H9 (cell line): ENCODE results near the gene COX4I2. TPM values are rescaled to one million over a fixed set of nuclear protein-coding genes. Genes with fewer than 3 reads are reported as not detected.

ENCODE experiments used
- DNase-seq: peaks from one replicate; pipeline ENCODE4 v3.0.0-alpha.2; 2017
- H2AFZ ChIP-seq: one replicate; pipeline ENCODE4 v1.6.1; 2013; ENCODE audit warnings: mild to moderate bottlenecking, low read length, control low read depth, moderate library complexity
- H2AK5ac ChIP-seq: 2 replicates; pipeline ENCODE4 v1.6.1; 2013; ENCODE audit warnings: low read length, control low read depth, mixed read lengths; ENCODE audit not compliant: insufficient read length
- H2BK120ac ChIP-seq: one replicate; pipeline ENCODE4 v1.6.1; 2013; ENCODE audit warnings: low read depth, mild to moderate bottlenecking, low read length, control low read depth, inconsistent platforms; ENCODE audit not compliant: poor library complexity, severe bottlenecking
- H2BK12ac ChIP-seq: 2 replicates; pipeline ENCODE4 v1.6.1; 2013; ENCODE audit warnings: low read length, control low read depth, mixed read lengths, low read depth; ENCODE audit not compliant: insufficient read length
- H2BK15ac ChIP-seq: 2 replicates; pipeline ENCODE4 v1.6.1; 2013; ENCODE audit warnings: low read depth, low read length, control low read depth
- H2BK20ac ChIP-seq: one replicate; pipeline ENCODE4 v1.6.1; 2013; ENCODE audit warnings: low read depth, mild to moderate bottlenecking, low read length, control low read depth, inconsistent platforms; ENCODE audit not compliant: poor library complexity, severe bottlenecking
- H2BK5ac ChIP-seq: 2 replicates; pipeline ENCODE4 v1.6.1; 2013; ENCODE audit warnings: low read length, control low read depth, mixed read lengths; ENCODE audit not compliant: insufficient read length
- H3K14ac ChIP-seq: 2 replicates; pipeline ENCODE4 v1.6.1; 2013; ENCODE audit warnings: low read length, control low read depth; ENCODE audit not compliant: insufficient read depth
- H3K18ac ChIP-seq: 2 replicates; pipeline ENCODE4 v1.6.1; 2013; ENCODE audit warnings: low read depth, mild to moderate bottlenecking, mixed read lengths, low read length, control low read depth; ENCODE audit not compliant: insufficient read length
- H3K23ac ChIP-seq: 2 replicates; pipeline ENCODE4 v1.6.1; 2013; ENCODE audit warnings: low read length, control low read depth, mixed read lengths, low read depth; ENCODE audit not compliant: insufficient read length
- H3K23me2 ChIP-seq: 2 replicates; pipeline ENCODE4 v1.6.1; 2013; ENCODE audit warnings: low read depth, mild to moderate bottlenecking, mixed read lengths, low read length, control low read depth; ENCODE audit not compliant: insufficient read length, poor library complexity, severe bottlenecking
- H3K27ac ChIP-seq: 2 replicates; pipeline ENCODE4 v1.5.1; 2013; ENCODE audit warnings: low read length, control low read depth, mixed read lengths, low read depth; ENCODE audit not compliant: insufficient read length
- H3K27me3 ChIP-seq: 2 replicates; pipeline ENCODE4 v1.6.1; 2013; ENCODE audit warnings: low read length, control low read depth, inconsistent platforms; ENCODE audit not compliant: insufficient read depth
- H3K4ac ChIP-seq: 2 replicates; pipeline ENCODE4 v1.6.1; 2013; ENCODE audit warnings: low read depth, mild to moderate bottlenecking, control low read depth, inconsistent platforms, low read length, moderate library complexity
- H3K4me1 ChIP-seq: 2 replicates; pipeline ENCODE4 v1.6.1; 2013; ENCODE audit warnings: low read length, control low read depth, inconsistent platforms; ENCODE audit not compliant: insufficient read depth
- H3K4me2 ChIP-seq: 2 replicates; pipeline ENCODE4 v1.6.1; 2013; ENCODE audit warnings: low read length, control low read depth, mixed read lengths; ENCODE audit not compliant: insufficient read length, insufficient read depth
- H3K56ac ChIP-seq: 2 replicates; pipeline ENCODE4 v1.6.1; 2013; ENCODE audit warnings: low read depth, mild to moderate bottlenecking, mixed read lengths, low read length, control low read depth; ENCODE audit not compliant: insufficient read length
- H3K79me1 ChIP-seq: 2 replicates; pipeline ENCODE4 v1.6.1; 2013; ENCODE audit warnings: low read depth, mild to moderate bottlenecking, moderate library complexity, low read length, control low read depth, inconsistent platforms; ENCODE audit not compliant: insufficient read depth, poor library complexity, severe bottlenecking
- H3K79me2 ChIP-seq: 2 replicates; pipeline ENCODE4 v1.6.1; 2013; ENCODE audit warnings: low read length, control low read depth, inconsistent platforms; ENCODE audit not compliant: insufficient read depth
- H3K9ac ChIP-seq: 2 replicates; pipeline ENCODE4 v1.6.1; 2013; ENCODE audit warnings: low read length, control low read depth, mixed read lengths; ENCODE audit not compliant: insufficient read length; ENCODE audit errors: extremely low read depth
- H3K9me3 ChIP-seq: one replicate; pipeline ENCODE4 v1.6.1; 2013; ENCODE audit warnings: low read depth, low read length, inconsistent platforms; ENCODE audit not compliant: control insufficient read depth
- H3T11ph ChIP-seq: one replicate; pipeline ENCODE4 v1.6.1; 2013; ENCODE audit warnings: mild to moderate bottlenecking, low read length, control low read depth, inconsistent platforms
- H4K20me1 ChIP-seq: one replicate; pipeline ENCODE4 v1.6.1; 2013; ENCODE audit not compliant: control insufficient read depth, insufficient read length, insufficient read depth
- H4K5ac ChIP-seq: 2 replicates; pipeline ENCODE4 v1.6.1; 2013; ENCODE audit warnings: low read depth, mild to moderate bottlenecking, mixed read lengths, low read length, control low read depth; ENCODE audit not compliant: insufficient read length
- H4K8ac ChIP-seq: replicated peaks from 2 replicates; pipeline ENCODE4 v1.6.1; 2013; ENCODE audit warnings: low read length, control low read depth, mixed read lengths, low read depth; ENCODE audit not compliant: insufficient read length
- H4K91ac ChIP-seq: 2 replicates; pipeline ENCODE4 v1.6.1; 2013; ENCODE audit warnings: low read depth, mild to moderate bottlenecking, moderate library complexity, mixed read lengths, low read length, control low read depth; ENCODE audit not compliant: insufficient read length
- H3K27ac Mint-ChIP-seq, 3 experiments: 2 replicates in 2 of 3; 3 replicates in 1 of 3; pipeline ENCODE4 v1.8.0; 2020 to 2021; ENCODE audit warnings: mixed read lengths in 3 of 3, mild to moderate bottlenecking in 1 of 3, moderate library complexity in 1 of 3
- H3K27me3 Mint-ChIP-seq: 2 replicates; pipeline ENCODE4 v1.8.0; 2021; ENCODE audit warnings: low read depth, mild to moderate bottlenecking, moderate library complexity, mixed read lengths
- H3K36me3 Mint-ChIP-seq, 3 experiments: 2 replicates in 2 of 3; 3 replicates in 1 of 3; pipeline ENCODE4 v1.8.0; 2020 to 2021; ENCODE audit warnings: low read depth in 3 of 3, mixed read lengths in 3 of 3; ENCODE audit not compliant: insufficient read depth in 1 of 3
- H3K4me1 Mint-ChIP-seq, 2 experiments: 2 replicates each; pipeline ENCODE4 v1.8.0; 2020; ENCODE audit warnings: mixed read lengths in 2 of 2
- H3K4me3 Mint-ChIP-seq, 2 experiments: 2 replicates in 1 of 2; 3 replicates in 1 of 2; pipeline ENCODE4 v1.8.0; 2020 to 2021; ENCODE audit warnings: mild to moderate bottlenecking in 2 of 2, mixed read lengths in 2 of 2, moderate library complexity in 1 of 2
- H3K9me3 Mint-ChIP-seq, 2 experiments: 2 replicates in 1 of 2; 3 replicates in 1 of 2; pipeline ENCODE4 v1.8.0; 2020; ENCODE audit warnings: mild to moderate bottlenecking in 2 of 2, mixed read lengths in 2 of 2, moderate library complexity in 1 of 2
- WGBS: extraction: QIAGEN DNeasy Blood & Tissue Kit; methylation state at CpG from one replicate; pipeline ENCODE4 v1.1.7; 2013; ENCODE audit warnings: missing lambda C conversion rate, low lambda C conversion rate, mixed read lengths; ENCODE audit not compliant: insufficient read length; ENCODE audit errors: extremely low coverage; 5-methylcytosine and 5-hydroxymethylcytosine counted together
- total RNA-seq: library from RNA; stranded (reverse); gene quantifications from 2 replicates; pipeline ENCODE4 v1.2.1, GENCODE V29; 2021
- TF ChIP-seq, protein P1 (sequence below): fragments of 200-600 bp; sonication (generic); conservative IDR thresholded peaks from 3 replicates; pipeline ENCODE4 v1.8.0; 2021; ENCODE audit warnings: antibody characterized with exemption, mild to moderate bottlenecking

Gene COX4I2
- total RNA-seq, 1 experiment from 2014 or later, result not detected

DNA sequence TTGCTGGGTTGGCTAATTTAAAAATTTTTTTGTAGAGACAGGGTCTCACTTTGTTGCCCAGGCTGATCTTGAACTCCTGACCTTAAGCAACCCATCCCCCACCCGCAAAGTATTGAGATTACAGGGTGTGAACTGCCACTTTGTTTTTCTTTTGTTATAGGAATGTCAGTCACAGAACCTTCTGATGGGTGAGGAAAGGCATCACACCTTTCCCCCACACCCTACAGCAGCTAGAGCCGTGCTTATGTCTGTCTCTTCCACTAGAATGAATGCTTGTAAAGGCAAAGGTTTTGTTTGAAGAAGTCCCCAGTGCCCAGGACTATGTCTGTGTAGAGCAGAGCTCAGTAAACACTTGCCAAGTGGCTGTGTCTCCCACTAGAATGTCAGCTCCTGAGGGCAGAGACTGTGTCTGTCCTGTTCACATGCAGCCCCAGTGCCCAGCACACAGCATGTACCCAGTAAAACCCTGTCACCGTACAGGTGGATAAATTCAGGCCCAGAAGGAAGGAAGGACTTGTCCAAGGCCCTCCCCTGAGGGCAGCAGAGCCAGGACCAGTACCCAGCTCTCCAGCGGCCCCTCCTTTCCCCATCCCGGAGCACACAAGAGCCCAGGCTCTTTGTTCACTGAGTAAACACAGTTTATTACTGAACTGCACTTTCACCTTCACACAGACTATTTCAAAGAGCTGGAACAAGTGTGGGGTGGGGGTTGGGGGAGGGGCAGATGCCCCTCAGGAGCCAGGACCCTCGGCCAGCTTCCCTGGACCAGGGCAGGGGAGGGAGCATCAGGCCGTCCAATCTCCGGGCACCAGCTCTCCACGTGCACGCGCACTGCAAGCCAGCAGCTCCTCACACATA lies 26.4 kb downstream of the COX4I2 start:
- H3K27ac Mint-ChIP-seq, result peak overlapping the region; percentile 10 to 62 (median 36); a peak in 3 of 7 replicates
- Histone ChIP-seq H2AFZ (no peak overlapping the region), H3K23me2 (peaks cover 5% of the 10 kb centered on the region), H3K23ac (no peak overlapping the region), H4K20me1 (no peaks in the 10 kb centered on the region), H3K79me2 (no peaks in the 10 kb centered on the region), H3K9me3 (no peaks in the 10 kb centered on the region), H3K4me1 (no peaks in the 10 kb centered on the region), H4K8ac (no peak overlapping the region), H3K79me1 (no peaks in the 10 kb centered on the region), H4K5ac (no peak overlapping the region), H3T11ph (no peak overlapping the region), H3K18ac (no peak overlapping the region), H3K14ac (no peak overlapping the region), H3K9ac (no peak overlapping the region), H3K27me3 (no peaks in the 10 kb centered on the region), H2BK120ac (no peak overlapping the region), H4K91ac (no peak overlapping the region), H3K27ac (no peak overlapping the region), H2AK5ac (no peak overlapping the region), H3K4me2 (no peak overlapping the region), H2BK15ac (no peak overlapping the region), H2BK12ac (no peak overlapping the region), H2BK5ac (no peak overlapping the region), H2BK20ac (no peak overlapping the region), H3K56ac (no peak overlapping the region), H3K4ac (no peak overlapping the region)
- no peak overlapping the region for H3K4me3 Mint-ChIP-seq
- DNase-seq, result no peak
- WGBS, result no CpG with 5 or more reads among the region's 11 CpGs
- TF ChIP-seq, protein P1, sequence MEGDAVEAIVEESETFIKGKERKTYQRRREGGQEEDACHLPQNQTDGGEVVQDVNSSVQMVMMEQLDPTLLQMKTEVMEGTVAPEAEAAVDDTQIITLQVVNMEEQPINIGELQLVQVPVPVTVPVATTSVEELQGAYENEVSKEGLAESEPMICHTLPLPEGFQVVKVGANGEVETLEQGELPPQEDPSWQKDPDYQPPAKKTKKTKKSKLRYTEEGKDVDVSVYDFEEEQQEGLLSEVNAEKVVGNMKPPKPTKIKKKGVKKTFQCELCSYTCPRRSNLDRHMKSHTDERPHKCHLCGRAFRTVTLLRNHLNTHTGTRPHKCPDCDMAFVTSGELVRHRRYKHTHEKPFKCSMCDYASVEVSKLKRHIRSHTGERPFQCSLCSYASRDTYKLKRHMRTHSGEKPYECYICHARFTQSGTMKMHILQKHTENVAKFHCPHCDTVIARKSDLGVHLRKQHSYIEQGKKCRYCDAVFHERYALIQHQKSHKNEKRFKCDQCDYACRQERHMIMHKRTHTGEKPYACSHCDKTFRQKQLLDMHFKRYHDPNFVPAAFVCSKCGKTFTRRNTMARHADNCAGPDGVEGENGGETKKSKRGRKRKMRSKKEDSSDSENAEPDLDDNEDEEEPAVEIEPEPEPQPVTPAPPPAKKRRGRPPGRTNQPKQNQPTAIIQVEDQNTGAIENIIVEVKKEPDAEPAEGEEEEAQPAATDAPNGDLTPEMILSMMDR, result no peak
- H3K4me1 Mint-ChIP-seq, result peaks cover 41 to 47% of the 10 kb centered on the region in 2 experiments
- no peaks in the 10 kb centered on the region for H3K27me3 Mint-ChIP-seq
- H3K9me3 Mint-ChIP-seq, result no peaks in the 10 kb centered on the region
- H3K36me3 Mint-ChIP-seq, result peaks cover 3 to 35% (median 19%) of the 10 kb centered on the region in 3 experiments; a peak in 6 of 7 replicates
